GM12865 (cell line): Measurements from ENCODE around the gene TDO2.

Experiments
- DNase-seq: peaks from one replicate; pipeline ENCODE4 v3.0.0; 2010; ENCODE audit warnings: low read depth
- H3K4me3 ChIP-seq: 2 replicates; pipeline ENCODE4 v1.5.1; 2011; ENCODE audit warnings: mild to moderate bottlenecking, low read depth, low read length, control low read depth
- TF ChIP-seq, protein P1 (sequence below): IDR thresholded peaks from 2 replicates; pipeline ENCODE4 v1.5.1; 2011; ENCODE audit warnings: low read length, control low read depth, low read depth, inconsistent platforms; ENCODE audit not compliant: insufficient read depth; ENCODE audit errors: missing control alignments

The TDO2 gene

DNA sequence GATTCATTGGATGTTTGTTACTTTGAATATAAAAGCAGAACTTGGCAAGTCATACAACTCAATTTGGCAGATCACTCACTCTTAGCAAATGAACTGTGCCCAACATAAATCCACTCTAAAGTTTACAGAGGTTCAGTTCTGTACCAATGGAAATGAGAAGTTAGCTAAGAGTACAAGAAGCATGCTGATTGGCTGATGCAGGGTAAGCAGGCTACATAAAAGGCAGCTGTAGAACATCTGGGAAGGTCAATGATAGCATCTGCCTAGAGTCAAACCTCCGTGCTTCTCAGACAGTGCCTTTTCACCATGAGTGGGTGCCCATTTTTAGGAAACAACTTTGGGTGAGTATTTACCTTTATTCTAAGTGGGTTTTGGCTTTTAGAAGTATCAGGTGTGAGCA is at the start of gene TDO2:
Gene TDO2, plus strand, starts transcription at position 244 of the 400 bp plus-strand sequence. Its CDS starts 63 bp downstream, at position 307.
- TF ChIP-seq, protein P1, sequence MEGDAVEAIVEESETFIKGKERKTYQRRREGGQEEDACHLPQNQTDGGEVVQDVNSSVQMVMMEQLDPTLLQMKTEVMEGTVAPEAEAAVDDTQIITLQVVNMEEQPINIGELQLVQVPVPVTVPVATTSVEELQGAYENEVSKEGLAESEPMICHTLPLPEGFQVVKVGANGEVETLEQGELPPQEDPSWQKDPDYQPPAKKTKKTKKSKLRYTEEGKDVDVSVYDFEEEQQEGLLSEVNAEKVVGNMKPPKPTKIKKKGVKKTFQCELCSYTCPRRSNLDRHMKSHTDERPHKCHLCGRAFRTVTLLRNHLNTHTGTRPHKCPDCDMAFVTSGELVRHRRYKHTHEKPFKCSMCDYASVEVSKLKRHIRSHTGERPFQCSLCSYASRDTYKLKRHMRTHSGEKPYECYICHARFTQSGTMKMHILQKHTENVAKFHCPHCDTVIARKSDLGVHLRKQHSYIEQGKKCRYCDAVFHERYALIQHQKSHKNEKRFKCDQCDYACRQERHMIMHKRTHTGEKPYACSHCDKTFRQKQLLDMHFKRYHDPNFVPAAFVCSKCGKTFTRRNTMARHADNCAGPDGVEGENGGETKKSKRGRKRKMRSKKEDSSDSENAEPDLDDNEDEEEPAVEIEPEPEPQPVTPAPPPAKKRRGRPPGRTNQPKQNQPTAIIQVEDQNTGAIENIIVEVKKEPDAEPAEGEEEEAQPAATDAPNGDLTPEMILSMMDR, result no peak
- no peak within 1 kb of the TSS for H3K4me3 ChIP-seq

GRCh38 chr4:155854582-155855226 is 48.8 kb upstream of the TDO2 start:
- peak; percentile 47 for DNase-seq
- H3K4me3 ChIP-seq, result peak overlapping the region; percentile 34
- TF ChIP-seq, protein P1, result no peak

More for the DNA sequence above, at the start of gene TDO2:
- no peak for DNase-seq

DNA sequence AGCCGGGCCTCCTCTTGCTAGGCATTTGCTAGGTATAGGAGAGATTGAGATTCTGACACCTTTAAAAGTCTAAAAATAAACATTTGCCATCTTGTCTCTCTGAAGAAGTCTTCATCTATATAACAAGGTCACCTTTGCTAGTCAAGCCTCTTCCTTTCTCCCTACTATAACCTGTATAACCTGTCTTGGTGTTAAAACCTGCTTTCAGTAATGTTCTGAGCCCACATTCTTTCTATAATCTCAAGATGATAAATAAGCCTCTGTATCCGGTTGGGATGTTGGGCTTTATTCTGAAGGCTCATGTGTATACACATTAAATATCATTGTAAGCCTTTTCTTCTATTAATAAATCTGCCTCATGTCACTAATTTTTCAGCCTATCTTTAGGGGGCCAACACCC is 47.6 kb upstream of the TDO2 start:
- no peak overlapping the region for H3K4me3 ChIP-seq
- TF ChIP-seq, protein P1, result no peak
- DNase-seq, result no peak

GRCh38 chr4:155866177-155866576 is 37.3 kb upstream of the TDO2 start, which contains the start of gene ASIC5:
ASIC5 (minus strand) TSS chr4:155866277; CDS start chr4:155866226, 51 bp downstream.
- TF ChIP-seq, protein P1, result no peak

DNA sequence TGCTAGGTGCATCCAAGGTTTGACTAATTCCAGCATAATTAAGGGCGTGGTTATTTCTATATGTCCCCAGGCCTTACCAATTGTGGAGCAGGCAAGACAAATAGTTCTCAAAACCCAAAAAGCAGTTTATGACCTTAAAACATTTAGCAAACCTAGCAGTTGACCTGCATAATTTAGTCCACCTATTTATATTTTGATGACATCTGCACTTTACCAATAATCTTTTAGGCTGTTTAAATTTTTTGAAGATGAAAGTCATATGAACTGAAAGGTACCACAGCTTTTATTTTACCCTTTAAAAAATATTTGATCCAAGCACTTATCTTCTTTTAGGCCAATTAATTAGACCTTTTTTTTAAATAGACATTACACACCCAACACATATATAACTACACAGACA is 27.6 kb upstream of the TDO2 start:
- DNase-seq, result no peak
- TF ChIP-seq, protein P1, result no peak
- H3K4me3 ChIP-seq, result no peak overlapping the region

More at GRCh38 chr4:155866177-155866576, 37.3 kb upstream of the TDO2 start, which contains the start of gene ASIC5:
- no peak for DNase-seq
- no peak within 1 kb of the TSS for H3K4me3 ChIP-seq

DNA sequence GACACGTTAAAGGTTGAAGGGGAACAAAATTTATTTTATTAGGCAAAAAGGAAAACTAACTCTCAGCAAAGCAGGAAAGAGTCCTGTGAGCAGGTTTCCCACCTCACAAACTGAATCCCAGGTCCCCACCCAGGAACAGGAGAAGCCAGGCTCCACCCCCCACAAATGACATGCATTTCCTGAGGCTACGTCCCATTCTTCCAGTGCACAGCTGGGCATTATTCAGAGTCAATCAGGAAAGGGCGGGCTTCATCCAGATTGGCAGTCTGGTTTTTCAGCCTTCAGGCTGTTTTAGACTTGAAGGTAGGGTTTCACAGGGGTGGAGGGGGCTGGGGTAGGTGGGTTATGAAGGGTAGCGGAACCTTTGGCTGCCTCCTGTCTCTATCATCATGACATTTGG is 25.5 kb upstream of the TDO2 start:
- TF ChIP-seq, protein P1, result no peak
- DNase-seq, result no peak
- no peak overlapping the region for H3K4me3 ChIP-seq

- TF ChIP-seq, protein P1, result no peak
- no peak for DNase-seq
- no peak overlapping the region for H3K4me3 ChIP-seq
These were observed 24.9 kb upstream of the TDO2 start for GRCh38 chr4:155878611-155879010.
